Inflammatory macrophage treated with lipopolysaccharide for 4 hours (primary cell): ENCODE results near the gene F3.

Source experiments
- DNase-seq: peaks from one replicate; pipeline ENCODE4 v3.0.0-alpha.2; 2020

Gene F3

DNA sequence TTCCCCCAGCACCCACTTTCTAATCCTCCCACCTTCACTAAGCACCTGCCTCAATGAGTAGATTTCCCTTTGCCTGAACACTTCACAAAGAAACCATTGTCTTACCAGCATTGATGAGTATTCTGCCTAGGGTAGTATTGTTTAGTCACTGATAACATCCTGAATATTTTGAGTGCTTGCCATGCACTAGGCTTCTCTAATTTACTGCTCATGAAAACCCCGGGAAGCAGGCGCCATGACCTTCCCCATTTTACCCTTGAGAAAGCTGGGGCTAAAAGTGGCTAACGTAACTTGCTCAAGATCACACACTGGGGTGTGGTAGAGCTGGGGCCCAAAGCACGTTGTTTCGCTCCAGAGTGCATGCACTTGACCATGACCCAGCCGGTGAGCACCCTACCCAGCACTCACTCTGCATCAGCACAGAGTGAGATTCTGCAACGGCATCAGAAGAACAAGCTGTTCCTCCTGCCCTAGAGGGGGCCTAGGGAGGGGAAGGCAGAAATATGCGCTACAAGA, 10.6 kb upstream of the F3 start:
- DNase-seq: no peak

DNA sequence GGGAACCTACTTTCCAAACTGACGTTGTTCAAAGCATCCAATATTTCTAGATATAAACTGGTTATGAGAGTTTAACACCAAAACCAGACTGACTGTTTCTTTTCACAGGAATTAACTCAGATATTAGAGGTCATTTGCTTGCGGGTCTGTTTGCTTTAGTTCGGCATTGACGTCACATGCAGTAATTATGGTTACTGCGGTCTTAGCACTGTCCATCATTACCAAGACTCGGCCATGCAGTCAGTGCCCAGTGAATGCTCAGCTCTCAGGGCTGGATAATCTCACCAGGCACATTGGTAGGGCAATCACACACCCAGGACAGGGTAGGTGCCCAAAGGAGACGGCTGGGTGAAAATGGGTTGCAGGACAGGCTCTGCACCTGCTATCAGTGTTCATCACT, 9.9 kb upstream of the F3 start:
- no peak for DNase-seq

DNA sequence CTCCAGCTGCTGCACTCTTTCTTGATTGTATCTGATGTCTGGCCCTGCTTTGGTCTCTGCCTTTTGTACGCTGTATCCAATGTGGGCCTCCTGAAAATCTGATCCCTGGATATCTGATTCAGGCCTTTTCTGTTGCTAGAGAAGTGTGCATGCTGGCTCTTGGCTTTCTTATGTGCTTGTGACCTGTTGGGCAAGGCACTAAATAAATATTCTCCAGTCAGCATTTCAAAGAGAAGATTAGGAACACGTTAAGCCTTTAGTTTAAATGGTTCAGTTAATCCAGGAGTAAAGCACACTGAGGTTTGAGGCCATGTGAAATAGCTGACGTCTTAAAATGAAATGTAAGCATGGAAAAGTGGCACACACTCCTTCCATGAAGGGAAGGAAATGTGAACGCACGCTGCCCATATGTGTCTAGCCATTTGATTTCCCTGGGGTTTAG, 9.3 kb upstream of the F3 start:
- DNase-seq: no peak

DNA sequence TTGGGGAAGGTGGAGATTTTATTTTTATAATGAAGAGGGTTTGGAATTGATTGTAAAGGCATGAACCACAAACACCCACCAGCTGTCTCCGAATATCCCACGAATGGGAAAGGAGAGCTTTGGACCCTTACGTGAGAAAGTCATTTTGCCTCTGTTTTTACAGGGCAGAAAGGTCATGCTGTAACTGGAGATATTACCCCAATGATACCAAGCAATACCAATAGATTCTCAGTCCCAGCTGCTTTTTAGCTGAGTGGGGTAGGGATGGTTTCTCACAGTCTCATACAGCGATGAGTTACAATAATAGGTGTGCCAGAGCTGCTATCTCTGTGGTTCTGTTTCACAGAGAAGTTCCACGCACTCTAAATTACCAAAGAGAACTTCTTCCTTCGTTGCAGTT, 8.8 kb upstream of the F3 start:
- no peak for DNase-seq

DNA sequence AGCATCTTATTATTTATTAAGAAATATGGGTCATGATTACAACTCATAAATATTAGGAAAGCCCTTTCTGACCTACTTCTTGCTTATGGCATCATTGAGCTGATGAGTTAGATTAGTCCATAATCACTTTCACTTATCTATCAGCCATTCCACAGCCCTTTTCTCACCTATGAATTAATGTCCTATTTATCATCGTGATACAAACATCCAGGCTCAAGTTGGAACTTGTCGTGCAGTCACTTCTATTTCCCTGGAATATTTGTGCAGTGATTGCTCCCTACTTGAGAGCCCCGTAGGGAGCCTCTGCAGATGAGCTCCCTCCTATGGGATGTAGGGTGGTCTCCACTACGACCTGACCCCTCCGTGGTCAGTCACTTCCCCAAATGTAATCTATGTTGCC, 8.1 kb upstream of the F3 start:
- no peak for DNase-seq

DNA sequence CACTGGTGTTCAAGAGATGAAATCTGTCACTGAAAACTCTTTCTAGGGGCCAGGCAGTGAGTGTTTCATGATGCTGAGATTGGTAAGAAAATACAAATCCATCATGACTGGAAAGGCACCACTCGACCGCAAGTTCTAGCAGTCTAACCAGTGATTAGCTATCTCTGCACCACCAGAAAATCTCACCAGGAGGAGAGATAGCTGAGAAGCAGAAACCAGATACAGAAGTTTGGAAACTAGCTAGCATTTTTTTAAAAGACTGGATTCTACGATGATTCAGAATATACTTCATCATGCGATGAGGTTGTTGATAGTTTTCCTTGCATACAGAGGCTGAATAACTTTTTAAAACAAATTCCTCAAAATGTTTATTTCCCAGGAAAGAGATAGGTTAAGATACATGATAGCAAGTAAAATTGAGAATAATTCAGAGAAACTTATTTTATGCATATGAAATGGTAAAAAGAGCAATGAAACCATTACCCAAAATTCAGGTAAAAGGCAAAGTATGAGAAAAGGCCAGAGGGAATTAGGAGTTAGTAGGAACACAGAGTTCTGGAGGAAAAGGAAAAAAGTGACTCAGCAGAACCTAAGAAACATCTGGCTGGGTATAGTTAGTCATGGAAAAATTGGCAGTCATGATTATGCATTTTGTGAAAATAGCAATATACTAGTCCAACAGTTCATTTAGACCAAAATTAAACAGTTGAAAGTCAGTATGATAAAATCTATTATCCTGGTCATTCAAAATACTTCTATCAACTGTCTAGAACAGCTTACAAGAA, 3.3 kb upstream of the F3 start:
- DNase-seq: no peak

DNA sequence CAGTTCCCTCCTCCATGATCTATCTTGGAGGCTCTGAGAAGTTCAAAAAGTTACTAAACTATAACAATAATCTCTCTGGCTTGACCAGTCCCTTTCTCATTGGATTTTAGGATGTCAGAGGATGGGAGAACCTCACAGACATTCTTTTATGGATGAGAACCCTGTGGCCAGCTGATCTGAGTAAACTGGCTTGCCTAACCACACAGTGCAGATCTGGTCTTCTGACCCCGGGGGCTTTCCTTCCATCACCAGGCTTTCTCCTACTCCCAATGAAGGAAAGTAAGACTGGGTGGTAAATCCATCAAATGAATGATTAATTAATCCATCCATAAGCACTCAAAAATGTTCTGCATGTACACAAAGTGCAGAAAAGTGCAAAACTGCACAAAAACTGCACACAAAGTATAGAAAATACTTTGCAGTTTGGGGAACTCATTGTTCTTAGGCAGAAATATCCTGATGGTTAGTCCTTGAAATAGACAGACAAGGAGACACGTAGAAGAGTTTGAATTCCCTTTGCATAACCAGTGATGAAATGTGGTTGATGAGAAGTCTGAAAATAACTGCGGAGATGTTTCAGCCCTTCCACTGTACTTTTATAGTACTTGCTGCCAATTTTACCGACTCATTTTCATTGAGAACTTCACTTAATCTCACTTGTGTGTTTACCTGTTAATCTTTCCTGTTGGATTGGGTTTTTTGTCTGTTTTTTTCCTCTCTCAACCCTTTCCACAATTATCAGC, 2.5 kb upstream of the F3 start:
- no peak for DNase-seq

DNA sequence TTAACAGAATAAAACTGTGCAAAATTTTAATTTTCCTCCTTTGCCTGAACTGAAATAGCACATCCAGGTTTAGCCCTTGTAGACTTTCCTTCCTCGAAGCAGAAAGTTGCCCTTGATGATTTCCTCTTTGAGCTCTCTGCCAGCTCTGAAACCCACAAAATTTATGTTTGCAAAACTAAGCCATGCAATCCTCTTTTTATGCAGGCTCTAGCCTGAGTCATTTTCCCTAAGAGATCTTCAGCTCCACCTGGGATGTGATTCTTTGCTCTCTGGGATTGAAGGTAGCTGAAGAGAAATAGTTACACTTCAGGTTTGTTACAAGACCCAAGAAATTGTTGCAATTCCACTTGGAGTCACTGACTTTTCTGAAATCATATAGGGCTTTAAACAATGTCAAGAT, 1.4 kb upstream of the F3 start:
- peak; percentile 38 for DNase-seq

DNA sequence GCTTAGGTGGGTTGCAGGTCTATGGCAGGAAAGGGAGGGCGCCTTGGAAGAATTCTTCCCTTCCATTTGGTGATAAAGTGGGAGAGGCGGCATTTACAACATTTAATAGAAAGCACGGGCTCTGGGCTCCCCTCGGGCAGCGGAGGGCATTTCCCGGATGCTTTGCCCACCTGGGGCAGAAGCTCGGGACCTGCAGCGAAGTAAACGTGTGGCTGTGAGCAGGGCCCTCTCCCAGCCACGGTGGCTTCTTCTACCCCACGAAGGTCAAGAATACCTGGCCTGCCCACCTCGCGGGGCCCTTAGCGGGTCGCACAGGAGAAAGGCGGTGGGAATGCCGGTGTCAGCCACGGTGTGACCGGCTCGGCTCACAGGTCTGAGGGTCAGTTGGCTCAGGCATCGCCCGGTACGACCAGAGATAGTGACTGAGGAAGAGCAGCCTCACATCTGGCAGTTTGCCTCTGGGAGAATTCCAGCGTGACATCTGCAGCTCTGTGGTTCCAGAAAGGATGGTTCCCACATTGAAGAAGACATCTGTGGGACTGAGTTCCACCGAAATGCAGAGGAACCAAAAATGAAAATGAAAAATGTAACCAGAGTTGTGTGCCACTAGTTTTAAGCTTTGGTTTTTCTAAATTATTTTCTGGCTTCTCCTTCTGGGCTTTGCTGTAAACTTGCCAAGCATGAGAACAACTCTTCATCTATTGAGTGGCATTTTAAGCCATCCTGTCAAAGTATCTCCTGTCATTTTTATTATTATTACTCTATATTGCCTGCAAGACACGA, 720 bp upstream of the F3 start:
- peak; percentile 72 for DNase-seq

DNA sequence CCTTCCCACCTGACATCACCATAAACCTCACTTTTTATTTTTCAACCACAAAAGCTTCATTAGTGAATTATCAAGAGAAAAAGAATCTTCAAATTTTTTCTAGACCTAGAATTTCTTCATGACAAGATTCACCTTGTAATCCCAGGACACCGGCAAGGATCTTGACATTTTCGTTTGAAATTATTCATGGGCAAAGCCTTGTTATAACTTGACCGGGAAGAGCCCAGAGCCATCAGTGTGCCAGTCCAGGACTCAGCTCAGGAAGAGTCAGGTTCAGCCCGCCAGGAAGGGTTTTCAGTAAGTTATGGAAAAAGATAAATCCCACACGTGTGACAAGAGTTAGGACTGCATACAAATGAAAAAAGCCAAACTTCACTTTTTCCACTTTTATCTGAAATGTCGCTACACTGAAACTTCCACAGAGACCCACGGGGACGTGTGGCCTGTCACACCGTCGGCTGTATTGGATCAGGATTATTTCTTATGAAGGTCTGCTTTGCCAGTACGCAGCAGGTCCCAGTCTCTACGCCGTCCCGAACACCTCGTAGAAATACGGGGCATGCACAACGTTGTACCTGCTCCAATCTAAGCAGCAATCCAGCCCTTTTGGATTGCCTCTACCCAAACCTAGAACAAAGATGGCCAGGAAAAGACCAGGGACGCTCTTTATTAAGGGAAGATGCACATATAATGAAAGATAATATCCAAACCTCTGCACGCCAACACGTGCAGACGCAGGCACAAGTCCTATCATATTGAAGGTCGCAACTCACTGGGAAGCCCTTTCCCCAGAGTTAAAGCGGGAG, 916 bp downstream of the F3 start:
- no peak for DNase-seq

DNA sequence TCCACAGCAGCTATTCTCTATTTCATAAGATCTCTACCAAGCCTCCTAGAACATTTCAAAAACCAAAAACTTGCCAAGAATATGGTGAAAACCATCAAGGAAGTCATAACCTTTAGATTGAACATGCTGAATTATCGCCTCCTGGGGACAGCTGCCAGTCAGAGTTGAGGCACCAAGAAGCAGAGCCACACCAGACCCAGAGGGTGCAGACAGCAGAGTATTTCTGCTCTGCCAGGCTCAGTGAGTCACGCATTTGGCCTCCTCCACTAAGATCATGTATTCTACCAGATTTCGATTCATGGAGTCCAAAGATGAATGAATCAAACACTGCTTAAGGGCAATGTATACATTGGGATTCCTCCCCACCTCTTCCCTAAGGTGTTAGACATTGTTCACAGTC, 2.1 kb downstream of the F3 start:
- no peak for DNase-seq

DNA sequence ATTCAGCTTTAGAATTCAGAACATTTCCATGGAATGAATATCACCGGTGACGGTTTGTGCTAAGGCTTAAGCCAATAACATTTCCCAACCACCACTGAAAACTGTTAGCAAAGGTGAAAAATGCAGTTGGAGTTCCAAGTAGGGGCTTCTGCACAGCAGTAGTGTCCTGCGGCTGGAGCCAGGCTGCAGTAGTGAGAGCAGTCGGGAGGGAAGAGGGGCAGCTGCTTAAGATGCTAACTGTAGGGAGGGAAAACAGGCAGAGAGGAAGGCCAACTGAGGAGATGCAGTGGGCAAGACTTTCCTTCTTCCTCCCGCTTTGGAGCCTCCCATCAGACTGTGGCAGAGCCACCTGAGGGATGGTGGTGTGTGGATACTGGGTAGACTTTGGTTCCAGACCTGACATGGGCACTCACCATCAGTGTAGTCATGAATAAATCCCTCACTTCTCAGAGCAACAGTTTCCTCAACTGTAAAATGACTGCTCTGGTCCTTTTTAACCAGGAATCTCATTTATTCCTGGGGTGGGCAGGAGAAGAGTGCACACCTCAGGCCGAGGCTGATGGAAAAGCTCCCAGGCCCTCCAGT, 3.2 kb downstream of the F3 start:
- no peak for DNase-seq

DNA sequence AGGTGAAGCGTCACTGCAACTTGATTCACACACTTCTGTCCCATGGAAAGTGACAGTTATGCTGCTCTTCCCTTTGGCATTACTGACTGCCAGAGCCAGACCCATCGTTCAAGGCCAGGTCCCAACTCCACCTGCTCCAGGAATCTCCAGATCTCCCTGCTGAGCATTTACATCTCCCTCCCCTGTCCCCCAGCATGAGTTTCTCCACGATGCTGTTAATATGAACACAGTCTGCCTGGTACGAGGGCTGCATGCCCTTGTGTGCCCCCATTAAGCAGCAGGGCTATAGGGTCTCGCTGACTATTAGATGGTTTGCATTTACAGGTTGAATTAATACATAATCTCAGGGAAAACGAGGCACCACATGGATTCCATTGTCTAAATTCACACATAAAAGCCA, 4.3 kb downstream of the F3 start:
- DNase-seq: no peak

DNA sequence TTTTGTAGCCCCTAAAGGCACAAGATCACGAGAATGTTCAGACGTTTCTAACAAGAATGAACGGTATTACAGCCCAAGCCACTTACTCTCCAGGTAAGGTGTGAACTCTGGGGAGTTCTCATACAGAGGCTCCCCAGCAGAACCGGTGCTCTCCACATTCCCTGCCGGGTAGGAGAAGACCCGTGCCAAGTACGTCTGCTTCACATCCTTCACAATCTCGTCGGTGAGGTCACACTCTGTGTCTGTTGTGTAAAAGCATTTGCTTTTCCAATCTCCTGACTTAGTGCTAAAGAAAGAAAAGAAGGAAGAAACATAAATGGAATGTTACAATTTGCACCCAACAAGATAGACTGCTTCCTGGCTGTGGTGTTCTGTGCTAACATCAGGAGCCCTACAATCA, 5.7 kb downstream of the F3 start:
- no peak for DNase-seq

DNA sequence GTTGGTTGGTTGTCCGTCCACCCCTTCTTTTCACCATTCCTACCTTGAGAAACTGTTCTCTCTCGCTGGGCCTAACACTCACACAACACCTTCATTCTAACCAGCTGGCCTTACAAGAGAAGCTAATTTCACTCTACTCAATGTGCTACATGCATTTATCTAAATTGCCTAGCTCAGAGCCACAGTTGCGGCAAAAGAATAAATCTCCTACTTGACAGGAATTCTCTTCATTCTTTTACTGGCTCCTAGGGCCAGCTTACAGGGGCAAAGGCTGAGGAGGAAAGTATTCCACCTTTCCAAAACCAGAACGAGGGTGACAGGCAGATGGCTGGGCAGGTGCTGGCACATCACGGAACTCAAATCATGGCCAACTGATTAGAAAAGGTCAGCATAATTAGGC, 6.5 kb downstream of the F3 start:
- DNase-seq: no peak

DNA sequence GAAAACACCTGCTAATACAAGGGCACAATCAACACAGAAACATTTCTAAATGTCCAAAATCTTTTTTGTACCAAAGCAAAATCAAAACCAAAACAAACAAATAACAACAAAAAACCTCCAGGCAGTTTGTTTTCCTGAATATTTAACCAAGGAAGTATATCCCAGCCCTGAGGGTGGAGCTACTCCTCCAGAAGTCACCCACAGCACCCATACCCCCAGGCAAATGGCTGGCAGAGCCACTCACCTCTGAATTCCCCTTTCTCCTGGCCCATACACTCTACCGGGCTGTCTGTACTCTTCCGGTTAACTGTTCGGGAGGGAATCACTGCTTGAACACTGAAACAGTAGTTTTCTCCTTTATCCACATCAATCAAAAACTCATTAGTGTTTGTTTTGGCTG, 9.5 kb downstream of the F3 start:
- no peak for DNase-seq

DNA sequence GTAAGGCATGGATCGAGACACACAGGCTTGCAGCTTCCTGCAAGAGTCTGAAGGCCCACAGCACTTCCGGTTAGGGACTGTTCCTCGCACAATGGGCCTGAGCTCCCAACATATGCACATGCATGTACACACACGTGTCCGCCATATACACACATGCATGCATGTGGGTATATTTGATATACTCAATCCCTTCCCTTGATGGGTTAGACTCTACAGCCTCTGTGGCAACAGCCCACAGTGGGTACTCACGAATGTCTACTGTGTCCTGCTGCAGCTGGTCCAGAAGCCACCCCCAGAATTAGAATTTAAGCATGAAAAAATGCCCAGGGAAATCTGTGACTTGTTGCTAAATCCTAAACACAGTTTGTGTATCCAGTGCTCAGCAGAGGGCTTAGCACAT, 9.9 kb downstream of the F3 start:
- DNase-seq: no peak

DNA sequence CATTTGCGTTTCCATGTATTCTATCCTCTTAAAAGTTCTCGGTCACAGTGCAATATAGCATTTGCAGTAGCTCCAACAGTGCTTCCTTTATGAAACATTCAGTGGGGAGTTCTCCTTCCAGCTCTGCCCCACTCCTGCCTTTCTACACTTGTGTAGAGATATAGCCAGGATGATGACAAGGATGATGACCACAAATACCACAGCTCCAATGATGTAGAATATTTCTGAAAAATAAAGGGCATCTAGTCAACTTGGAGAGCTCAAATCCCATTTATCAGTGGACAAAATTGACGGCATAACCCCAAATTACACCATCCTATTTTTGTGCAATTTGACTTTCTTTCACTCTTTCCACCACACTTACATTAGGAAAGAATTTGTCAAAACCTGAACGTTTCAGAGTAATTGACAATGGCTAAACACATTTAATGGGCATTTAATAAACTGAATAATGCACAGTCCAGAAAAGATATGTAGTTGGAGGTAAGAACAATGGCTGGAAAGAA, 11.1 kb downstream of the F3 start:
- DNase-seq: no peak

DNA sequence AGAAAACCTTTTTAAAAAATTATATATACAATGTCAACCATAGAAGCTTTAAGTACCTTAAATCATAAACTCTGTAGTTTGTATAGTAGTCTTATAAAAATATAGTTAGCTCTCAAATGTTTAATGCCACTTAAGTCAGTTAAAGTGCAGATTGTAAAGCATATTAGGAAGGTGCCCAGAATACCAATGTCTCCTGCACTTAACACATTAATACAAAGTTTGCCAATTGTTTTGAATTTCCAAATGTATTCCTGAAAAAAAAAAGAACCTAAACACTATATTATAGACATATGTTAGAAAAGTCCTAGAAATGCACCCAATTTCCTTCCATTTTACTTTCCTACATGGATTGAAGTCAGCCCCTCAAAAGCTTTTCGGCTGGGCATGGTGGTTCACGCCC, 12.1 kb downstream of the F3 start:
- no peak for DNase-seq

DNA sequence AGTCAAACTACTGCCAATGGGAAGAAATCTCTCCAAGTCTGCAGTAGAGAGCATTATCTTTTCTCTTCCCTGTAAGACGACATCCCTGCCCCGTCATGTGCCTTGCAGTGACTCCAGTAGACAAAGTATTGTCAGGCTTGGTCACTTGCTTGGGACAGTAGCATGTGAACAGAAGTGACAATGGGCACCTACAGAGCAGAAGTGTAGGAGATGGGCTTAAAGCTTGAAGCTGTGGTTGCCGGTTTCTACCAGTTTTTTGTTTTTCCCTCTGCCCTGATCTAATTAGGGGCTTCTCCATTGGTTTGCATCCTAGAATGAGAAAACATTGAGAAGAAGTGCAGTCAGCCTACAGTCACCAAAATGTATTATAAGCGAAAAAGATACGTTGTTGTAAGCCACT, 12.7 kb downstream of the F3 start:
- DNase-seq: no peak

DNA sequence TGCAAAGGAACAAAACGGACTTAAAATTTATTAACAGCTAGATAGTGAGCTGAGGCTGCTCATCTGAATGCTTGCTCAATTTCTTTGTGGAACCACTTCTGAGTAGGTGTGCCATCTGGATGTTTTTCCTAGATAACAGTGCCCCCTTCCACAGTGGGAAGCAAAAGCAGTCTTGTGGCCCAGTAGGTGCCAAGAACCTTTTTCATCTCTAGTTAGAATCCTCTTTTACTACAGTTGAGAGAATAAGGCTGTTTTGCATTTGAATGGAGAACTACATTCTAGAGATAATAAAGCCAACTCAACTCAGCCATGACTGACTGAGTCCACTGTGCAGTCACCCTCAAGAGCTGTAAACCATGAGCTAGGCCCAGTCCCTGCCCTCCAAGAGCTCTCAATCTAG, 13.3 kb downstream of the F3 start:
- DNase-seq: no peak

DNA sequence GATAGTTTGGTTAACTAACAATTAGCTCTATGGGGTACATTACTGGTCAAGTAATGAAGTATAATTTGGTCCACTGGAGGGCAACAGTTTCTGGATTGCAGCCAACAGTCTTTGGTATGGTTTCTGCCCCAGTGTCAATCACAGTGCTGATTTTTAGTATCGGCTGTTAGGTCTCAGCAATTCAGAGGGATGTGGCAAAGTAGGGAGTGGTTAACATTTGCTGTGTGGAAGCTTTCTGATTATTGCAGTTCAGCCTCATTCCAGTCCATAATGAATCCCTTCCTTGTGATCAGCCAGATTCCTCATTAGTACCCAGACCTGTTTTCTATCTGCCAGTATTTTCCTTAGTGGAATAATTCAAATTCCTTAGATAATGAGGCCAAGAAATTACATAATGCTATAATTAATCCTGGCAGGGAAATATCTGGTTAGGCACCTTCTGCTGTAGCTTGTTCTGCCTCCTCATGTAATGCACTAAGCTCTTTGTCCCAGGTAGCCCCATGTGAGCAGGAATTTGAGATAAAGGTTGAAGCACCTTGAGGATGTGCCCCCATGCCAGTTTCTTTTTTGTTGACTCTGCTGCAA, 14.0 kb downstream of the F3 start:
- no peak for DNase-seq
